Measurements from ENCODE around the gene KLF8.

DNA sequence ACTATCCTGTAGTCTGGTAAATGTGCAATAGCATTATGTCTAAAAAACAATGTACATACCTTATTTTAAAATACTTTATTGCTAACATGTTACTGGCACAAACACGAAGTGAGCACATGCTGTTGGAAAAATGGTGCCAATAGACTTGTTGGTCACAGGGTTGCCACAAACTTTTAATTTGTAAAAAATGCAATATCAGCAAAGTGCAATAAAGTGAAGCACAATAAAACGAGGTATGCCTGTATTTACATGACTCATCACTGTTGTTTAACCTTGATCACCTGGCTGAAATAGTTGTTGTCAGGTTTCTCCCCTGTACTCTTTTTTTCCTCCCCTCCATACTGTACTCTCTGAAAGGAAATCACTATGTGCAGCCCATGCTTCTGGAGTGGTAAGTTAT is 56.5 kb downstream of the KLF8 start:
- TF ChIP-seq POLR2AphosphoS5 (IDR thresholded peaks at IDR 0.05; ENCODE audit: low read depth, low read length) = no peak
- TF ChIP-seq YY1 (IDR thresholded peaks at IDR 0.05; ENCODE audit: extremely low read depth, insufficient replicate concordance, low read depth, low read length) = no peak
- no peak for TF ChIP-seq CTCF (IDR thresholded peaks at IDR 0.05 in 2 of 3, conservative IDR thresholded peaks at IDR 0.05 in 1 of 3; ENCODE audit: borderline replicate concordance in 1 of 3, insufficient read depth in 1 of 3, low read depth in 2 of 3, low read length in 2 of 3)
- no peak for TF ChIP-seq REST (IDR thresholded peaks at IDR 0.05; ENCODE audit: low read depth)
- TF ChIP-seq EZH2 (IDR thresholded peaks at IDR 0.05) = no peak
- no peak for TF ChIP-seq CBX3 (IDR thresholded peaks at IDR 0.05; ENCODE audit: low read depth)
- TF ChIP-seq POLR2A (IDR thresholded peaks at IDR 0.05; ENCODE audit: borderline replicate concordance, extremely low read depth, insufficient read depth, insufficient read length) = no peak
- no peak for TF ChIP-seq EGR1 (IDR thresholded peaks at IDR 0.05; ENCODE audit: low read depth)
- TF ChIP-seq EZH2phosphoT487 (IDR thresholded peaks at IDR 0.05; ENCODE audit: borderline replicate concordance) = no peak
- no peak for TF ChIP-seq SRF (IDR thresholded peaks at IDR 0.05; ENCODE audit: low read depth)
- TF ChIP-seq RAD21 (IDR thresholded peaks at IDR 0.05; ENCODE audit: low read depth) = no peak
- no peak for TF ChIP-seq FOSL1 (IDR thresholded peaks at IDR 0.05; ENCODE audit: low read depth)

All from HCT116 (cell line).